Small intestine (tissue), 7 donors: ENCODE data around the gene GPR15. TPM values are rescaled to one million over a fixed set of nuclear protein-coding genes. Genes with fewer than 3 reads are reported as not detected.

ENCODE experiments used
- DNase-seq, 2 donors: peaks; one replicate each; pipeline versions ENCODE4 v3.0.0 to v3.0.0-alpha.2; 2013
- FAIRE-seq: peaks from 2 replicates; lab custom pipeline; 2012; peaks lifted over from hg19 to GRCh38; lab: Jason Lieb, UNC
- H3K27ac ChIP-seq, 3 donors: one replicate each; pipeline ENCODE4 v1.5.1; 2013; ENCODE audit warnings: low read length in 2 of 3, mild to moderate bottlenecking in 2 of 3, control low read depth in 1 of 3, inconsistent platforms in 1 of 3, low read depth in 1 of 3, moderate library complexity in 1 of 3
- H3K27me3 ChIP-seq, 3 donors: one replicate each; pipeline ENCODE4 v1.6.1; 2013; ENCODE audit warnings: low read length in 3 of 3, inconsistent platforms in 1 of 3; ENCODE audit not compliant: control insufficient read depth in 3 of 3, insufficient read depth in 3 of 3
- H3K36me3 ChIP-seq, 3 donors: one replicate each; pipeline ENCODE4 v1.6.1; 2013; ENCODE audit warnings: low read length in 3 of 3, inconsistent platforms in 1 of 3, low read depth in 1 of 3, mild to moderate bottlenecking in 1 of 3, moderate library complexity in 1 of 3; ENCODE audit not compliant: control insufficient read depth in 3 of 3, insufficient read depth in 2 of 3
- H3K4me1 ChIP-seq, 3 donors: one replicate each; pipeline ENCODE4 v1.6.1; 2013; ENCODE audit warnings: low read length in 2 of 3, inconsistent platforms in 1 of 3, low read depth in 1 of 3, mild to moderate bottlenecking in 1 of 3, moderate library complexity in 1 of 3; ENCODE audit not compliant: control insufficient read depth in 3 of 3, insufficient read depth in 2 of 3
- H3K4me3 ChIP-seq, 3 donors: one replicate each; pipeline ENCODE4 v1.5.1; 2013; ENCODE audit warnings: low read length in 3 of 3, control low read depth in 1 of 3, inconsistent platforms in 1 of 3, low read depth in 1 of 3, mild to moderate bottlenecking in 1 of 3, moderate library complexity in 1 of 3
- H3K9me3 ChIP-seq, 2 donors: one replicate each; pipeline ENCODE4 v1.6.1; 2013; ENCODE audit warnings: low read depth in 1 of 2, low read length in 1 of 2; ENCODE audit not compliant: control insufficient read depth in 2 of 2, insufficient read depth in 1 of 2
- WGBS, 3 donors: extraction: QIAGEN DNeasy Blood & Tissue Kit; methylation state at CpG; one replicate each; pipeline ENCODE4 v1.1.7; 2013; 5-methylcytosine and 5-hydroxymethylcytosine counted together
- polyA plus RNA-seq, 4 donors: library from polyadenylated mRNA; stranded (reverse) in 3 of 4; unstranded in 1 of 4; fragments of 200-250 nt in 3 of 4; fragments of 120-200 nt in 1 of 4; gene quantifications; one replicate each; pipeline versions ENCODE4 v1.2.1 to v1.2.3, GENCODE V29; 2013
- donor health status: healthy with polysubstance abuse.
- donor health status: control.
- donor health status: control.
- donor health status: Bipolar disorder and iron deficiency.
- donor health status: healthy.

GPR15 gene
- polyA plus RNA-seq, 4 donors, result 0.16 to 0.54 (median 0.30) TPM; not detected in 1

GRCh38 chr3:98550833-98551232 is 19.1 kb downstream of the GPR15 start:
- FAIRE-seq (no peak), DNase-seq (no peak)
- H3K4me1 ChIP-seq, result peaks cover 2 to 15% (median 5%) of the 10 kb centered on the region in 3 donors
- H3K27me3 ChIP-seq, result no peaks in the 10 kb centered on the region
- peaks cover 0 to 12% of the 10 kb centered on the region in 2 donors for H3K9me3 ChIP-seq
- H3K27ac ChIP-seq, result peak overlapping the region in 2 of 3 donors; percentile 43 to 65
- H3K36me3 ChIP-seq, result no peaks in the 10 kb centered on the region
- no peak overlapping the region for H3K4me3 ChIP-seq
- 96 to 99% (median 97%) methylated on average over 3 of the region's 3 CpGs for WGBS, 3 donors

GRCh38 chr3:98551236-98551635 is 19.5 kb downstream of the GPR15 start:
- no peak for DNase-seq
- no peak for FAIRE-seq
- Histone ChIP-seq H3K4me3 (no peak overlapping the region), H3K27me3 (no peaks in the 10 kb centered on the region), H3K27ac (peak overlapping the region in 2 of 3 donors; percentile 43 to 65), H3K36me3 (no peaks in the 10 kb centered on the region), H3K4me1 (peaks cover 2 to 15% (median 5%) of the 10 kb centered on the region in 3 donors), H3K9me3 (peaks cover 0 to 12% of the 10 kb centered on the region in 2 donors)
- WGBS, 3 donors, result 88 to 97% (median 94%) methylated on average over 2 of the region's 2 CpGs

- Histone ChIP-seq H3K27me3 (no peaks in the 10 kb centered on the region), H3K27ac (peak overlapping the region in 2 of 3 donors; percentile 43 to 68), H3K9me3 (peaks cover 0 to 12% of the 10 kb centered on the region in 2 donors), H3K4me1 (peaks cover 2 to 15% (median 5%) of the 10 kb centered on the region in 3 donors), H3K36me3 (no peaks in the 10 kb centered on the region), H3K4me3 (no peak overlapping the region)
- FAIRE-seq (peak; percentile 39), DNase-seq (peak; percentile 89 to 96)
- 17 to 48% (median 31%) methylated on average over 3 of the region's 3 CpGs for WGBS, 3 donors
These were observed 20.0 kb downstream of the GPR15 start for GRCh38 chr3:98551754-98552153.

- H3K4me1 ChIP-seq, result peaks cover 2 to 15% (median 5%) of the 10 kb centered on the region in 3 donors
- 80 to 84% (median 84%) methylated on average over 4 of the region's 4 CpGs for WGBS, 3 donors
- H3K27ac ChIP-seq, result peak overlapping the region; percentile 22 to 68 (median 43)
- no peaks in the 10 kb centered on the region for H3K36me3 ChIP-seq
- FAIRE-seq (no peak), DNase-seq (peak in 1 of 2 donors; percentile 43)
- peaks cover 0 to 12% of the 10 kb centered on the region in 2 donors for H3K9me3 ChIP-seq
- H3K4me3 ChIP-seq, result no peak overlapping the region
- H3K27me3 ChIP-seq, result no peaks in the 10 kb centered on the region
These were observed 20.6 kb downstream of the GPR15 start for GRCh38 chr3:98552232-98553020.

GRCh38 chr3:98553021-98553563 is 21.3 kb downstream of the GPR15 start:
- no peaks in the 10 kb centered on the region for H3K27me3 ChIP-seq
- no peaks in the 10 kb centered on the region for H3K36me3 ChIP-seq
- 74 to 83% (median 78%) methylated on average over 6 of the region's 6 CpGs for whole genome bisulfite sequencing, 3 donors
- peaks cover 0 to 12% of the 10 kb centered on the region in 2 donors for H3K9me3 ChIP-seq
- no peak for DNase-seq
- FAIRE-seq, result no peak
- peaks cover 2 to 15% (median 5%) of the 10 kb centered on the region in 3 donors for H3K4me1 ChIP-seq
- no peak overlapping the region for H3K4me3 ChIP-seq
- H3K27ac ChIP-seq, result no peak overlapping the region

- H3K4me3 ChIP-seq, result no peak overlapping the region
- peaks cover 2 to 15% (median 5%) of the 10 kb centered on the region in 3 donors for H3K4me1 ChIP-seq
- H3K9me3 ChIP-seq, result peaks cover 0 to 12% of the 10 kb centered on the region in 2 donors
- FAIRE-seq (no peak), DNase-seq (peak in 1 of 2 donors; percentile 69)
- H3K27me3 ChIP-seq, result no peaks in the 10 kb centered on the region
- WGBS, 3 donors, result 64 to 66% (median 64%) methylated on average over 2 of the region's 2 CpGs
- H3K36me3 ChIP-seq, result no peaks in the 10 kb centered on the region
- H3K27ac ChIP-seq, result no peak overlapping the region
These were observed 22.0 kb downstream of the GPR15 start for GRCh38 chr3:98553753-98554152.

GRCh38 chr3:98554580-98554979 is 22.8 kb downstream of the GPR15 start:
- DNase-seq (no peak), FAIRE-seq (no peak)
- H3K27ac ChIP-seq, result no peak overlapping the region

GRCh38 chr3:98555025-98555379 is 23.2 kb downstream of the GPR15 start:
- Histone ChIP-seq H3K4me3 (no peak overlapping the region), H3K36me3 (no peaks in the 10 kb centered on the region), H3K27me3 (no peaks in the 10 kb centered on the region), H3K27ac (no peak overlapping the region), H3K4me1 (peaks cover 2 to 15% (median 5%) of the 10 kb centered on the region in 3 donors), H3K9me3 (peaks cover 0 to 12% of the 10 kb centered on the region in 2 donors)
- WGBS, 3 donors, result 69 to 85% (median 73%) methylated on average over 4 of the region's 4 CpGs
- no peak for DNase-seq
- FAIRE-seq, result no peak

More at GRCh38 chr3:98554580-98554979, 22.8 kb downstream of the GPR15 start:
- 83 to 88% (median 86%) methylated on average over 2 of the region's 2 CpGs for WGBS, 3 donors
- Histone ChIP-seq H3K4me3 (no peak overlapping the region), H3K27me3 (no peaks in the 10 kb centered on the region), H3K9me3 (peaks cover 0 to 12% of the 10 kb centered on the region in 2 donors), H3K36me3 (no peaks in the 10 kb centered on the region), H3K4me1 (peaks cover 2 to 15% (median 5%) of the 10 kb centered on the region in 3 donors)
